D721Med (cell line): Measurements from ENCODE around the gene DKC1.
"Not testable (repeated sequence)": the region's sequence is repeated elsewhere in the genome, so short reads cannot be mapped to it uniquely, and the experiment has no call there.

ENCODE experiments used
- DNase-seq: peaks from one replicate; pipeline ENCODE4 v3.0.0; 2011; ENCODE audit warnings: low spot score; ENCODE audit not compliant: insufficient read length
- FAIRE-seq: peaks from 2 replicates; lab custom pipeline; 2011; peaks lifted over from hg19 to GRCh38; lab: Jason Lieb, UNC
- CTCF ChIP-seq: IDR thresholded peaks from 2 replicates; pipeline ENCODE4 v1.5.1; 2012; ENCODE audit warnings: mild to moderate bottlenecking, control low read depth; ENCODE audit not compliant: insufficient read depth; ENCODE audit errors: missing control alignments

The DKC1 gene

GRCh38 chrX:154819771-154820341 is 57.2 kb downstream of the DKC1 start:
- DNase-seq, result no peak
- no peak for TF ChIP-seq CTCF
- FAIRE-seq, result no peak

GRCh38 chrX:154821523-154821922 is 58.9 kb downstream of the DKC1 start:
- no peak for FAIRE-seq
- no peak for DNase-seq
- TF ChIP-seq CTCF, result no peak

GRCh38 chrX:154822029-154822428 is 59.4 kb downstream of the DKC1 start:
- peak; percentile 21 for FAIRE-seq
- no peak for TF ChIP-seq CTCF
- no peak for DNase-seq

GRCh38 chrX:154824638-154825037 is 62.0 kb downstream of the DKC1 start:
- no peak for FAIRE-seq
- no peak for DNase-seq
- no peak for TF ChIP-seq CTCF

GRCh38 chrX:154825586-154825985 is 62.9 kb downstream of the DKC1 start:
- DNase-seq, FAIRE-seq: not testable (repeated sequence)
